DND-41 (cell line): Measurements from ENCODE around the gene PRKAG2.

Source experiments
- CTCF ChIP-seq: IDR thresholded peaks from 2 replicates; pipeline ENCODE4 v1.5.1; 2012; ENCODE audit warnings: borderline replicate concordance, low read length, moderate library complexity, mild to moderate bottlenecking; ENCODE audit not compliant: poor library complexity, severe bottlenecking; ENCODE audit errors: extremely low read depth
- EZH2 ChIP-seq: IDR thresholded peaks from 3 replicates; pipeline ENCODE4 v1.6.1; 2012; ENCODE audit warnings: borderline replicate concordance, low read depth, mild to moderate bottlenecking, moderate library complexity, low read length, inconsistent platforms; ENCODE audit not compliant: severe bottlenecking

- no peak for TF ChIP-seq CTCF
- no peak for TF ChIP-seq EZH2
These were observed 87.5 kb downstream of the PRKAG2 start for GRCh38 chr7:151789380-151789947.
